TTC549 (cell line): ENCODE measurements around the gene SCRT2.

Experiments used
- FAIRE-seq: peaks from 2 replicates; lab custom pipeline; 2012; peaks lifted over from hg19 to GRCh38; lab: Jason Lieb, UNC

SCRT2 gene

DNA sequence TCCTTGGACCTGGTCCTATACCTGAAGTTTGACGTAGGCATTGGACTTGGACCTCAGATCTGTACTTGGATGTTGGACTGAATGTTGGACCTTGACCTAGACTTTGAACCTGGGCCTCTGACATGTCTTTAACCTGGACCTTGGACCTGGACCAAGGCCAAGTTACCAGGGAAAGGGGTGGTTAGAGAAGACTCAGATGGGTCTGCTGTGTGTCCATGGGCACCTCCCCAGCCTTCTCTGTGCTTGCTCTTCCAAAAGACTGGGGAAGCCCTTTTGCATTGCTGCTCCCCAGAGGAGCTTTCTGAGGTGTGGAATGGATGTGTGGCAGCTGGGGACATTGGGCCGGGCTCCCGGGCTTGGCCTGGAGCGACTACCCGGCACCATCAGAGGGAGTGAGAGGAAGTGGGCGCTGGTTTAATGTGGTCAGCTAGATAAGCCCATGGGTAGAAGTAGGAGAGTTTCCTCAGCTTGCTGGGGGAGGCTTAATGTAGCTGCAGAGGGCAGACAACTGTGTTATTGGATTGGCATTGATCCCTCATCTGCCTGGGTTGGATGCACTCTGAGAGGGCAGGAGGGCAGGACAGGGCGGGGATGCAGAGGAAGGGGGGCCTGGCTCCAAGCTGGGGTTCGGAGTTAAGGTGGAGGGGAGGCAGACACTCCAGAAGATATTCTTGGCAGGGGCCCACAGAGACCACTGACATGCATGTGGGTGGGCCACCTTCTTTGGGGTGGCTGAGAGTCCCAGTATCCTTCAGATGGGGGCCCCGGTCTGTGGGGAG, 4.2 kb downstream of the SCRT2 start:
- FAIRE-seq, result no peak

DNA sequence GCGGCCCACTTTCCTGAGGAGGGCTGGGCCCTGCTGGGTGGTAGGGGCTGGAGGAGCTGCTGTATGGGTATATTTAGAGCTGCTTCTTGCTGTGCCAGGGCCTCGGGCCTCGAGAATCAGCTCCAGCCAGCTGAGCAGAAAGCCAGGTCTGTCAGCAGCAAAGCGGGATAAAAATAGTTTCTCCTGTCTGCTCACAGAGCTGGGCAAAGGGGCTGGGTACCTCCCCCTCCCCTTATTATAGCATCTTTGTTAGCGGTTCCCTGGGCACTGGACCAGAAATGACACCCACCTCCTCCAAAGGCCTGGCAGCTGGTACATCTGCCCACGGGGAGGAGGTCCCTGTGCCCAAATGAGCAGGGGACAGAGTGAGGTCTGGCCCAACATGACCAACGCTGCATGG, 6.0 kb downstream of the SCRT2 start:
- no peak for FAIRE-seq

DNA sequence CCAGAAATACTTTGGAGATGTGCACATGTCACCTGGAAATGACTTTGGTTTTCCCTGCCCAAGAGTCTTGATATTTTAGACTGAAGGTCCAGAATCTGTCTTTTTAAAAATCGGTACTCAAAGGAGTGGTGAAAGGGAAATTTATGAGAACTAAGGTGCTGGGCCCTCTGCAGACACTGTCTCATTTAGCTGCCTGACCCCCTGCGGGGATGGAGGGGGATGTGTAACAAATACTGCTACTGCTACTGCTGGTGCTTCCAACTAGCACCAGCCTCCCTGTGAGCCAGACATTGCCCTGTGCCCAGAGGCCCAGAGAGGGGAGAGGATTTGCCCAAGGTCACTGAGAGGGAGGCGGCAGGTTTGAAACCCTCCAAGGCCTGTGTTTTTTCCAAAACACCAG, 7.0 kb downstream of the SCRT2 start:
- no peak for FAIRE-seq

DNA sequence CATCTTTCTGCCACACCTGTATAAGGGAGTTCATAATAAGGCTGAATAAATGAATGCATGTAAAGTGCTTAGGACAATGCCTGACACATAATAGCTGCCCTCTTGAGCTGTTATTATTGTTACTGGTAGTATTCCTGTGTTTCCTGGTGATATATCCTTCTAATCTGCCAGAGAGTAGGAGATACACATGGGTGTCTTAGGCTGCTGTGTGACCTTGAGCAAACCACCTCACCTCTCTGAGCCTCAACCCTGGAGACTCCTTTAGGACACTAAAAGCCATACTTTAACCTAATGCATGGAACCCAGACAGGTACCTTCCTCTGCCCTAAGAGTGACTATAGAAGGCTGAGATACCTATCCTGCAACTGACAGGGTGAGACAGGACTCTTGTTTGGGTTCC, 7.6 kb downstream of the SCRT2 start:
- FAIRE-seq, result no peak

DNA sequence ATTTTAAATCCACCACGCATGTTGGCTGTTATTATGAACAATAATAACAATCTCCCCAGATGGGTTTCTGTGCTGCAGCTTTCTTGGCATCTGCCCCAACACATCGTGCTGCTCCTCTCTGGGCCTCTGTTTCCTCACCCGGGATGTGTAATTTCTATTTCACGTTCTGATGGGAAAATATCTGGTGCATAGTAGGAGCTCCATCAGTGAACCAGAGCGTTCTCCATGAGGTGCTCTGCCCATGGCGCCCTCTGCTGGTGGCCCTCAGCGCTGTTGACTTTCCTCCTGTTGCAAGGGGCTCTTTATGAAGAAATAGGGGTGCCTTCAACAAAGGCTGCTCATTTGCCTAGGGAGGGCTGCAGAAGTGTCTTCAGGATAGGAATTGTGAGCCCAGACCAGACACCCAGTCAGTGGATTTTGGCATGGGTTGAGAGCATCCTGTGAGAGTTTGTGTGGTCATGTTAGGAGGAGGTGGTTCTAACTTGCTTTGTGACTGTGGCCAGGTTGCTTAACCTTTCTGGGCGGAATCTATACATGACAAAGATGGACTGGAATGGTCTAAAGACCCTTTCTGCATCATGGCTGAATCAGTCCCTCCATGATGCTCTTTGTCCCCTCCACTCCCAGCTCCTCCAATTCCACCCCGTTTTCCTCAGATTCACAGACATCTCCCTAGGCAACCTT, 8.1 kb downstream of the SCRT2 start:
- no peak for FAIRE-seq

DNA sequence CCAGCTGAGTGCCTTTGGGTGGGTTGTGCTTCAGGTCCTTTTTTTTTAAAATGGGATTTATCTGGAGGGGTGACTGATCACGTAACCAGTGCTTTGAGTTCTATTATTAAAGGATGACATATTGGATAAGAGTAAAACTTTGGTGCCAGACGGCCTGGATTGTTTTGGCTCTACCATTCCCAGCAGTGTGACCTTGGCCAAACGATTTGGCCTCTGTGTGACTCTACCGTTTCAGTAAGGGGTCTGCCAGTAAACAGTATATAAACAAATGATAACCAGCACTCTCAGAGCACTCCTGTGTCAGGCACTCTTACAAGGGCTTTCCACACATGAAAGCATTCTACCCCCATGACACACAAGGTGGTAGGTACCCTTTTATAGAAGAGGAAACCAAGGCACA, 8.7 kb downstream of the SCRT2 start:
- FAIRE-seq, result no peak

DNA sequence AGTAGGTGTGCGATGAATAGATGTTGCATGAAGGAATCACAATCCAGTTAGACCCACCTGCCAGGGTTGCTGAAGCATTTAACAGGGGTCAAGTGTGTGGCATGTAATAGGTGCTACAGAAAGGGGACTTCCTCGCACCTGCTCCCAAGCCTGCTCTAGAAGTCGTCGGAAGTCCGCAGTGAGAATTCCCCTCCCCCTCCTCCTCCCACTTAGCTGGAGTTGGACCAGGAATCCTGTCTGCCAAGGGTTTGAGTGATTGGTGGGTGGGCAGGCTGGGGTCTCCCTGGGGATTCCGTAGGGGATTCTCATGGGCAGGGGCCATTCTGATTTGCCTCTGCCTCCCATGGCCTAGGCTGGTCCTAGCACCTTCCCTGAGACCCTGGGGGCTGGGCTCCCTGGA, 10.3 kb downstream of the SCRT2 start:
- no peak for FAIRE-seq

DNA sequence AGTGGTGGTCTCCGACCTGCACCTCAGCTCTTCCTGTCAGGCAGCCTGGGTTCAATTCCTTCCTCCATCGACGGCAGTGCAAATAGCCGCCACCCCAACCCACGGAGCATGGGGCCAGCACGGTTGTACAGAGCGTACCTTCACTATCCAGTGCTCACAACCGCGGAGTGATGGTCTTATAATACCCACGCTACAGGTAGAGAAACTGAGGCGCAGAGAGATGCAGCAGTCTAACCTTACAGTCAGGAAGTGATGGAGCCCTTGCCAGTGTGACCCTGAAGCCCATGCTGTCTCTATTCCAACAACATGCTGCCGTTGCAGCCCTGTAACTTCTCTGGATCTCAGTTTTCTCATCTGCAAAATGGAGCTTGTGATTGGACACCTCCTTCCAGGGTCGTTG, 11.0 kb downstream of the SCRT2 start:
- FAIRE-seq, result no peak

DNA sequence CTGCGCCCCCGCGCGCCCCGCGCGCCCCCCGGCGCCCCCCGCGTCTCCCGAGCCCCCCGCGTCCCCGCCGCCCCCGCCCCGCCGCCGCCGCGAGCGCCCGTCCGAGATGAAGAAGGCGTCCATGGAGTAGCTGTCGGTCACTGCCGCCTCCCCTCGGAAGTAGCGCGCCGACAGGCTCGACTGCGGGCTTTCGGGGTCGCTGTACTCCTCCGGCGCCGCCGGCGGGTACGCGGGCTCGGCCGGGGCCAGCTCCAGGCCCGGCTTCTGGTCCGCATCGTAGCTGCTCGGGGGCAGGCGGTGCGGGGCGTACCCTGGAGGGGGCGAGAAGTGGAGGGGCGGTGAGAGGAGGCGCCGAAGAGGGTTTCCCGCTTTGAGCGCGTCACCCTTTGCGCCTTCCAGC, 11.5 kb downstream of the SCRT2 start:
- no peak for FAIRE-seq

DNA sequence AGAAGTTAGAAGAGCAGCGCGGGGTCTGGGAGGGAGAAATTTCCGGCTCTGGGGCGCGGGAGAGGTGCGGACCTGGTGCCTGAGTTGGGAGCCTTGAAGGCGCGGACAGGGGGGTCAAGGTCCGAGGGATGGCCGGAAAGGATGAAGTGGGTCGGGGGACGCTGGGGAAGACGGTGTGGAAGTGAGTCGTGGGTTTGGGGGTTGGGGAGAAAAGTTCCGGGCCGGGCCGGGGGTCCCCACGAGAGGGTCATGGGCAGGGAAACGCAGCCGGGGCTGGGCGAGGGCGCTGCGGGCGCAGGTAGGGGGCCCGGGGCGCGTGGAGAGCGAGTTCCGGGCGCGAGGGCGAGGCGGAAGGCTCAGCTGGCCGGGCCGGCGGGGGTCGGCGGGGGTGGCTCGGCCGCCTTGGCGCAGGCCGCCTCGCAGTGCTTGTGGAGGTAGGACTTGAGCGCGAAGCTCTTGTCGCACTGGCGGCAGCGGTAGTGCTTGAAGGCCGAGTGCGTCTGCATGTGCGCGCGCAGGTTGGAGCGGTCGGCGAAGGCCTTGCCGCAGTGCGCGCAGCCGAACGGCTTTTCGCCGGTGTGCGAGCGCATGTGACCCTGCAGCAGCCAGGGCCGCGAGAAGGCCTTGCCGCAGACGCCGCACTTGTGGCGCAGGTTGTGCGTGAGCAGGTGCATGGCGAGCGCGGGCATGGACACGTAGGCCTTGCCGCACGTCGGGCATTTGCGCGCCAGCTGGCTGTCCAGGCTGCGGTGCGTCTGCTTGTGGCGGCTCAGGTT, 12.1 kb downstream of the SCRT2 start:
- FAIRE-seq, result no peak

DNA sequence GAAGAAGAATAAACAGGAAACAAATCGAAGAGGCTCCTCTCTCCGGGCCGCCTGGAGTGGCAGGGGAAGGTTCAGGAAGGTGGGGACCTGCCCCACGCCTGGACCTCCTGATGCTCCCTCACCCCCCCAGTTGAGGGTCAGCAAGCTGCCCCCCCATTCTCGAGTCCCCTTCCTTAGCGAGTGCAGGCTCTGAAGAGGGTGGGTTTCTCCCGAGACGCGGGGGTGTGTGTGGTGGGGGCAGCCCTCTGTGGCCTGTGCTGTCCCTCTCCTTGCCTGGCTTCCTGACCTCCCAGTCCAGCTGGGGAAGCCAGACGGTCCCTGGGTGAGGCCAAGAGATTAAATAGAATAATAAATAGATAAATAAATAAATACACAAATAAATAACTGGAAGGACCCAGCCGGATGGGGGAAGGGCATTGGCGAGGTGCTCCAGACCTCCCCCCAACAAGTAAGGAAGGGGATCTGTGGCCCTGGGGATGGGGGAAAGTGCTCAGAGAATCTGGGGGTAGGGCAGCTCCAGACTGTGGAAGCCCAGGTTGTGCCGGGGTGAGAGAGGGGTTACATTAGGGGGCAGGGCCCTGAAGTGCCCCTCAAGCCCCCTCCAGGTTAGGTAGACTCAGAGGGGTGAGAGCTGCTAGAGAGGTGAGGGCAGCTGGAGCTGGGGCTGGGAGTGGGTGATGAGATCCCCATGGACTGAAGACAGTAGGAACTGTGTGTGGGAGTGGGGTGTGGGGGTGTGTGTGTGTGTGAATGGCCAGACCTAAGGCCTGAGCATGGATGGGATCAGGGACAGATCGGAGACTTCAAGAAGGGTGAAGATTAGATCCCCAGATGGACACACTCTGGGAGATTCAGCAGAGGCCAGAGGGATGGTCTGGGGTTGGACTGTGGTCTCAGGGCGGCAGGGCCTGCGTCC, 13.1 kb downstream of the SCRT2 start:
- FAIRE-seq, result no peak

DNA sequence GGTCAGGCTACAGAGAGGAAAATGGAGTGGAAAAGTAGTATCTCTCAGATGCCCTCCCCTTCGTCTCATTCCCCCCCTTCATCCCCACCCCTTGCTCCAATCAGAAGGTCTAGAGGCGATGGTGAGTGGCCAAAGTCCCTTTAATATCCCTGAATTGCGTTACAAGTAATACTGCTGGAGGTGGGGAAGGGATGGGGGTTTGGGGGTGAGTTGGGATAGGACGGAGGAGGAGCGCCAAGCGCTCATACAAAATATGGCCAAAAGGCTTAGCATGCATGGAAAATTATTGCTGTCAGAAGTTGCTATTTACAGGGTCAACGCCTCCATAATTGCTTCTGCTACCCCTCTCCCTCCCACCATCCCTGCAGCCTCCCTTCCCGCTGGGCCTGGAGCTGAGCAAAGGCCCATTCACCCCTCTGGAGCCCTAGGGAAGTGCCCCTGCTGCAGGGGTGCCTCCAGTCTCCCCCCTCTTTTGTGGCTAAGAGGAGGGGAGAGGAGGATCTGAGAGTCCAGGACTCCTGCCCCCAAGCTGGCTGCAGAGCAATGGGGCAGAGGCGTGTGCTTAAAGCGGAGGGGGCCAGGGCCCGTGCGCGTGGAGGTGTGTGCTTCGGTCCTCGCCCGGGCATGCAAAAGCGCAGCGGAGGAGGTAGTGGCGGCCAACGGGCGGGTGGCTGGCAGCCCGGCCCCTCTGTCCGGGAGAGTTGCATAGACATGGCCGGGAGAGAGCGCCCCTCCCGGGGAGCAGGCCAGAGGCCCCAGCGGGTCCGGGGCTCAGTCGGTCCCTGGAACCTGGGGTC, 13.9 kb downstream of the SCRT2 start:
- no peak for FAIRE-seq

DNA sequence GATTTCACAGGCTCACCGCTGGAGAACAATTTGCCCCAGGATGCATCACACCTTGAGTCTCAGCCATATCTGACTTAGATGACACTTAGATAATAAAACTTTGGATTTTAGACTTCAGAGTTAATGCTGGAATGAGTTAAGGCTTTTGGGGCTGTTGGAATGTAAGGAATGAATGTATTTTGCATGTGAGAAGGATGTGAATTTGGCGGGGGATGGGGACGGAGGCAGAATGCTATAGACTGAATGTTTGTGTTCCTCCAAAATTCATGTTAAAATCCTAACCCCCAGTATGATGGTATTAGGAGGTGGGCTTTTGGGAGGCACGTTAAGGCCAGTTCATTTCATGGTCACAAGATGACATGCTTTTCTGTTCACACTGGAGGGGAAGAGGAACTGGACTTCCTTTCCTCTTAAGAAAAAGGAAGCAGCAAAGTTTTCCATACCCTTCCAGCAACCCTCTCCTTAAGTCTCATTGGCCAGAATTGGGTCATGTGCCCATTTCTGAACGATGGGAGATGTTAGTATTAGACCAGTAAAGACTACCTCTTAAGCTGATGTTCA, 16.8 kb downstream of the SCRT2 start:
- no peak for FAIRE-seq

DNA sequence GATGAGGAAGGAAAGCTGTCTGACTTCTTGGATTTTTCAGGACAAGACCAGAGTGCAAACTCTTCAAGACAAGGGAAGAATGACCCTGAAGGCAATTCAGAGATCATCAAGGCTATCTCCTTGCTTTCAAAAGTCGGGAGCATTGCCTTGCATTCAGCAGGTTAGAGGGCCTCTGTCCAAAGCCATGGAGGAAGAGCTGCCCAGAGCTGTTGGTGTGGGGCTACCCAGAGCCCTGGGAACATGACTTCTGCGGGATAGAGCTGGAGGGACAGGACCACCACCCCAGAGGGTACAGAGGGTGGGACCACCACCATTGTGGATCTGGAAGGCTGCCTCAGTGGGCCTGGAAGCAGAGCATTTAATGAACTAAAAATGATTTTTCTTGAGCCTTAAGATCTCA, 17.4 kb downstream of the SCRT2 start:
- no peak for FAIRE-seq

DNA sequence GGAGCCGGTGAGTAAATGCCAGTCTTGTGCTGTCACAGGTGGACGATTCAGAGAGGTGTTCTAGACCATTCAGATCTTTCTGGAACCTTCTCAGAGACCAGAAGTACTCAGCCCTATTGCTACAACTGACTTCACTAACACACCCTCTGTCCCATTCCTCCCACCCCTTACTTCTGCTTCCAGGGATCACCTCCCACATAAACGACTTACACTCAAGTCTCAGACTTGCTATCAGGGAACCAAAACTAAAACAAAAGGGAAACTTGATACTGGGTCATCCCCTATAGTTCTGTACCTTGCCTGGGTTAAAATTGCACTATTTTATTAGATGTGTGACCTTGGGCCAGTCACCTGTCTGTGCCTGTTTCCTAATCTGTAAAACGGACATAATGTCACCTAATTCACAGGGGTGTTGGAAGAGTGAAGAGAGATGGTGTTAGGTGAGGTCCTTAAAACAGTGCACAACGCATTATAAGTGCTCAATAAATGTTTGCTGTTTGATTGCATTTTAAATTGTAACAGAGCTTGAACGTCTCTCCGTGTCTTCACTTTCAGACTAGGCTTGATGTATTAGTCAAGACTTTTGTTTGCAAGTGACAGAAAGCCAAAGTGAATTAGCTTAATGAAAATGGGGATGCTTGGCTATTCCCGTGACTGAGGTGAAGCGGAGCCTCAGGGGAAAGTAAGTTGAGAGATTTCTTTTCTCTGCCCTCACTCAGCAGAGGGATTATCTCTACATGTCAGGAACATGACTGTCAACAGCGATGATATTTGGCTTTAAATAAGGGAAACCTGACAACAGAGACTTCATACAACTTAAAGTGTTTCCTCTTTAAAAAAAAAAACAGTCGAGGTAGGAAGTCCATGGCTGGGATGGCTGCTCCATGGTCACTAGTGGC, 19.6 kb downstream of the SCRT2 start:
- FAIRE-seq, result no peak

DNA sequence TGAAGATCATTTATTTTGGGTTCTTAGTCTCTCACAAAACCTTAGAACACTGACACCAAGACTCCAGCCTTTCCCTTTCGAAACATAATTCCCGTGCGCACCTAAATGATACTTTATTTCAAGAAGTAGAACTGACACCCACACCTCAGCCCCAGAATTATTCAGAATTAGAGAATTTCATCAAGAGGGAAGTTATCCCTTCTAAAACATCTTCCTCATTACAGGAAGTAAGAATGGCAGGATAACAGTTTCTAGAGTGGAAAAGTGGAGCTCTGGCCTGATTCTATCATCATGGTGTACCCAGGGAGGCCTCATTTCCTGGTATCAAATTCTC, 21.2 kb downstream of the SCRT2 start:
- no peak for FAIRE-seq

DNA sequence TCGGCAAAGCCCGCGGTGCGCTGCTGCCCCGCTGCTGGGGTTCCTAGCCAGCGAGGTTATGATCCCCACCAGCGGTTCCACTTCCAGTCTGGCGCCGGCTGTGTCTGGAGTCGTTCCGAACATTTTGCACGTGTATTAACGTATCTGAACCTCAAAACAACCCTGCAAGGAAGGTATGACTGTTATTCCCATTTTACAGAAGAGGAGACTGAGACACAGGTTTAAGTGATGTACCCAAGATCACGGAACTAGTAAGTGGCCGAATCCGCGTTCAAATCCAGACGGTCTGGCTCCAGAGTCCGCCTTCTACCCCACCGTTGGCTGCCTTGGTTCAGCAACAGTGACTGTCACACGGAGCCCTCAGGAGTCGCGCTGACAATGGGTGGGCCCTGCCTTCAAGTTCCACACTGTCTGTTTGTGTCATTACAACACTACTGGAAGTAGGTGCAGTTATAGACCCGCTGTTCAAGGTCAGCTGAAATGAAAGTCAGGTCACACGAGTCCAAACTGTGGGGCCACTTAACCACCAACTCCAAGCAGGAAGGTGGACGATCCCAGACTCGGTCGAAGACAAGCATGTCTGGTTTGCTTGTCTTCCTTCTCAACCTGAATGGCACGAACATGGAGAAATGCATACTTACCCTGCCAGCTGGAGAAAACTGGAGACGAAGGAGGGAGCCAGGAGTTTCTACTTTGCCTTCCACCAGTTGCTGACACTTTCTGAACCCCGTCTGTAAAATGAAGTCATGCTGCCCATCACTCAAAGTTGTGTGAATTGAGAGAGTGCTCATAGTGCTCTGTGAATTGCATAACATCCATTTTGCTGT, 21.8 kb downstream of the SCRT2 start:
- no peak for FAIRE-seq

DNA sequence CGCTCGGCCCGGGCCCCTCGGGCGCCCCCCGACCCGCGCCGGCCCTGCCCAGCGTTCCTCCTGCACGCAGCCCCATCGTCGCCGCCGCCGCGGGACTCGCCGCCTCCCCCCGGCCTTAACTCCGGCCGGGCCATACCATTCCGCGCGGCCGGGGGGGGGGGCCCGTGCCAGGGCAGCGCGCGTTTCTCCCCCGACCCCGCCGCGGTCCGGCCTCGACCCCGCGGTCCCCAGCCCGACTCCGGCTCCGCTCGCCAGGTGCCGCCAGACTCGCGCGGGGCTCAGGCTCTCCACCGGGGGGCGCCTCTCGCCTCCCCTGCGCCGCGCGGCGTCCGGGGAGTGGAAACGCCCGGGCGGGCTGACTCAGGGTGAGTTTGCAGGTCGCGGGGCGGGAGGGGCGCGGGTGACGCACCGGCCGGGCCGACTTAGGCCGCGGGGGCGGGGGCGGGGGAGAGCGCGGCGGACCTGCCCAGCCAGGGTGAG, 22.5 kb downstream of the SCRT2 start, which contains the start of gene SRXN1:
TSS of gene SRXN1 (minus strand) at position 91 of the 480 bp plus-strand sequence. CDS start at position 76, 15 bp downstream.
- no peak for FAIRE-seq

DNA sequence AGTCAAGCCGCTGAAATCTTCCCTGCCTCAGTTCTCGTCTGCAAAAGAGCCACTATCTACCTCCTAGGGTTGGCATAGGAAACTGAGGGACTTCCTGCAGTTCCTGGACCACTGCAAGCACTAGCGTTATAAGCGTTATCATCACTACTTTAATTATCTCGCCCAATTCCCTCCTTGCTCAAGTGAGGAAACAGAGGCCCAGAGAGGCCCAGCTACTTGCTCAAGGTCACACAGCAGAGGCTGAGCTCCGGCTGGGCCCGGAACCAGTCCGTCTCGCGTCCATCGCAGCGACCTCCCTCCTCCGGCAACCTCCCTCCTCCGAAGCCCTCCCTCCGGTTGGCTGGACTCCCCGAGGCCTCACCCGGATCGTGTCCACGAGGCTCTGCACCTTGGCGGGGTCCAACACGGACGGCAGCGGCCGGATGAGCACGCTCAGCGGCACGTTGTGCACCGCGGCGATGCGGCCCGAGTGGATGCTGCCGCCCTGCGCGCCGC, 22.9 kb downstream of the SCRT2 start:
- FAIRE-seq, result no peak
